HCT116 (cell line): Measurements from ENCODE around the gene SLC2A9. TPM values are rescaled to one million over a fixed set of nuclear protein-coding genes. Genes with fewer than 3 reads are reported as not detected.

Experiments used
- ATAC-seq: fragments of 200-7000 bp; cut with Tn5 transposase; 2 replicates; pipeline ENCODE4 v1.9.1; 2020; ENCODE audit warnings: mild to moderate bottlenecking, moderate library complexity
- BruUV-seq: library from RNA; stranded (reverse); fragments of 400-500 nt; replicated peaks from 2 replicates; lab custom pipeline; 2021; lab: Mats Ljungman, UMichigan
- CTCF ChIA-PET: fragments of 300-600 bp; sonication (Branson Sonifier 250); formaldehyde crosslinking; loops from one replicate; lab custom pipeline; 2021; ENCODE audit warnings: antibody characterized with exemption; lab: Charles Lee
- POLR2A ChIA-PET: fragments of 300-600, 350-600 bp; sonication (Branson Sonifier 250); formaldehyde crosslinking; loops from one replicate; lab custom pipeline; 2021; ENCODE audit warnings: antibody characterized with exemption; lab: Charles Lee
- RAD21 ChIA-PET, 2 experiments: fragments of 300-600 bp; sonication (Branson Sonifier 250); formaldehyde crosslinking; loops; one replicate each; lab custom pipeline; 2023; ENCODE audit warnings: low total read pairs in 2 of 2; ENCODE audit not compliant: uncharacterized antibody in 2 of 2, unreplicated experiment in 2 of 2, low non-redundant PET in 1 of 2; lab: Charles Lee
- DNase-seq: peaks from one replicate; pipeline ENCODE4 v3.0.0-alpha.2; 2010; ENCODE audit warnings: low read depth, low spot score
- H2AFZ ChIP-seq: fragments of 200-600 bp; shearing (Covaris generic), sonication (generic); 2 replicates; pipeline ENCODE4 v1.6.1; 2017; ENCODE audit warnings: low read depth, mixed run types, mixed read lengths, antibody characterized with exemption, low read length; ENCODE audit not compliant: poor library complexity, severe bottlenecking
- H3K27ac ChIP-seq: 2 replicates; pipeline ENCODE4 v1.5.1; 2012; ENCODE audit warnings: low read depth, low read length
- H3K27me3 ChIP-seq: fragments of 200-600 bp; sonication (generic); 2 replicates; pipeline ENCODE4 v1.6.1; 2016; ENCODE audit warnings: mixed run types, low read length, mixed read lengths; ENCODE audit not compliant: insufficient read depth
- H3K36me3 ChIP-seq, 2 experiments: fragments of 200-500 bp in 1 of 2; fragments of 200-600 bp in 1 of 2; sonication (Bioruptor generic) in 1 of 2; sonication (generic) in 1 of 2; 2 replicates each; pipeline versions ENCODE4 v1.5.1 to v1.6.1; 2014 to 2016; ENCODE audit warnings: low read length in 2 of 2, inconsistent platforms in 1 of 2, mixed read lengths in 1 of 2, mixed run types in 1 of 2; ENCODE audit not compliant: insufficient read depth in 2 of 2, control insufficient read depth in 1 of 2
- H3K4me1 ChIP-seq, 2 experiments: fragments of 200-600 bp in 1 of 2; sonication (generic) in 1 of 2; 2 replicates each; pipeline versions ENCODE4 v1.5.1 to v1.6.1; 2012 to 2017; ENCODE audit warnings: low read length in 2 of 2, inconsistent platforms in 1 of 2, mild to moderate bottlenecking in 1 of 2, mixed read lengths in 1 of 2, mixed run types in 1 of 2, moderate library complexity in 1 of 2; ENCODE audit not compliant: insufficient read depth in 2 of 2, control insufficient read depth in 1 of 2
- H3K4me2 ChIP-seq: fragments of 200-600 bp; sonication (generic); 2 replicates; pipeline ENCODE4 v1.6.1; 2017; ENCODE audit warnings: mixed run types, low read length, mixed read lengths
- H3K4me3 ChIP-seq, 2 experiments: fragments of 200-600 bp in 1 of 2; sonication (generic) in 1 of 2; replicated peaks in 1 of 2; 2 replicates each; pipeline ENCODE4 v1.5.1; 2011 to 2016; ENCODE audit warnings: low read length in 2 of 2, control low read depth in 1 of 2, low read depth in 1 of 2, mild to moderate bottlenecking in 1 of 2, mixed read lengths in 1 of 2, mixed run types in 1 of 2
- H3K79me2 ChIP-seq: fragments of 200-600 bp; sonication (generic); 2 replicates; pipeline ENCODE4 v1.6.1; 2017; ENCODE audit warnings: mild to moderate bottlenecking, mixed run types, low read length, moderate library complexity, mixed read lengths; ENCODE audit not compliant: insufficient read depth
- H3K9ac ChIP-seq: fragments of 200-600 bp; sonication (generic); 2 replicates; pipeline ENCODE4 v1.6.1; 2016; ENCODE audit warnings: low read length, mixed read lengths
- H3K9me2 ChIP-seq: fragments of 200-600 bp; sonication (generic), shearing (Covaris generic); 2 replicates; pipeline ENCODE4 v1.6.1; 2017; ENCODE audit warnings: mixed run types, mild to moderate bottlenecking, moderate library complexity; ENCODE audit not compliant: insufficient read depth
- H3K9me3 ChIP-seq, 2 experiments: fragments of 200-500 bp in 1 of 2; fragments of 200-600 bp in 1 of 2; sonication (Bioruptor generic) in 1 of 2; sonication (generic) in 1 of 2; 2 replicates each; pipeline ENCODE4 v1.6.1; 2014 to 2017; ENCODE audit warnings: low read length in 2 of 2, mixed read lengths in 2 of 2, inconsistent platforms in 1 of 2, low read depth in 1 of 2, mild to moderate bottlenecking in 1 of 2, mixed run types in 1 of 2, moderate library complexity in 1 of 2; ENCODE audit not compliant: control insufficient read depth in 1 of 2, insufficient read depth in 1 of 2
- H4K20me1 ChIP-seq: fragments of 200-600 bp; sonication (generic), shearing (Covaris generic); 2 replicates; pipeline ENCODE4 v1.6.1; 2017; ENCODE audit warnings: mixed run types, mild to moderate bottlenecking, moderate library complexity; ENCODE audit not compliant: insufficient read depth
- CEBPB ChIP-seq: IDR thresholded peaks from 2 replicates; pipeline ENCODE4 v1.6.1; 2012; ENCODE audit warnings: low read depth
- EZH2 ChIP-seq: fragments of 200-600 bp; sonication (generic); IDR thresholded peaks from 2 replicates; pipeline ENCODE4 v1.6.1; 2017; ENCODE audit warnings: antibody characterized with exemption, mixed run types
- EZH2phosphoT487 ChIP-seq: fragments of 200-600 bp; IDR thresholded peaks from 2 replicates; pipeline ENCODE4 v1.6.1; 2018; ENCODE audit warnings: antibody characterized with exemption, borderline replicate concordance
- FOSL1 ChIP-seq: IDR thresholded peaks from 2 replicates; pipeline ENCODE4 v1.6.1; 2012; ENCODE audit warnings: low read depth
- JUND ChIP-seq: IDR thresholded peaks from 2 replicates; pipeline ENCODE4 v1.6.1; 2012
- POLR2AphosphoS5 ChIP-seq: IDR thresholded peaks from 2 replicates; pipeline ENCODE4 v1.6.1; 2011; ENCODE audit warnings: mild to moderate bottlenecking, low read depth, low read length, moderate library complexity
- RAD21 ChIP-seq: IDR thresholded peaks from 2 replicates; pipeline ENCODE4 v1.6.1; 2012; ENCODE audit warnings: low read depth, mild to moderate bottlenecking
- SRF ChIP-seq: IDR thresholded peaks from 2 replicates; pipeline ENCODE4 v1.6.1; 2012; ENCODE audit warnings: low read depth
- TCF7L2 ChIP-seq: IDR thresholded peaks from 2 replicates; pipeline ENCODE4 v1.7.0; 2011; ENCODE audit warnings: borderline replicate concordance, inconsistent platforms; ENCODE audit not compliant: insufficient read depth, insufficient read length; ENCODE audit errors: extremely low read depth
- YY1 ChIP-seq: IDR thresholded peaks from 2 replicates; pipeline ENCODE4 v1.6.1; 2011; ENCODE audit warnings: low read length, low read depth, moderate library complexity, mild to moderate bottlenecking; ENCODE audit not compliant: insufficient replicate concordance; ENCODE audit errors: extremely low read depth
- ZFX ChIP-seq: fragments of 450-650 bp; IDR thresholded peaks from 2 replicates; pipeline ENCODE4 v1.6.1; 2017
- ZNF274 ChIP-seq: fragments of 200-500 bp; sonication (Bioruptor generic); IDR thresholded peaks from 2 replicates; pipeline ENCODE4 v1.6.1; 2014; ENCODE audit warnings: mild to moderate bottlenecking, low read depth, low read length, inconsistent platforms
- intact Hi-C: fragments of 100-400 bp; cut with micrococcal nuclease; formaldehyde crosslinking; loops from 2 replicates; pipeline ENCODE4 v1.10.0; 2022
- total RNA-seq: library from RNA; stranded (reverse); gene quantifications from one replicate; pipeline ENCODE4 v1.2.1, GENCODE V29; 2021; ENCODE audit not compliant: unreplicated experiment
- TF ChIP-seq, protein P1 (sequence below): IDR thresholded peaks from 2 replicates; pipeline ENCODE4 v1.6.1; 2011; ENCODE audit warnings: mild to moderate bottlenecking, low read length, moderate library complexity; ENCODE audit not compliant: insufficient replicate concordance; ENCODE audit errors: extremely low read depth
- TF ChIP-seq, protein P2 (sequence below), 3 experiments: fragments of 200-600 bp in 1 of 3; sonication (generic) in 1 of 3; IDR thresholded peaks in 2 of 3; conservative IDR thresholded peaks in 1 of 3; 2 replicates each; pipeline ENCODE4 v1.5.1; 2012 to 2017; ENCODE audit warnings: low read depth in 2 of 3, low read length in 2 of 3, antibody characterized with exemption in 1 of 3, borderline replicate concordance in 1 of 3, control low read depth in 1 of 3, mild to moderate bottlenecking in 1 of 3, mixed read lengths in 1 of 3, mixed run types in 1 of 3, moderate library complexity in 1 of 3; ENCODE audit not compliant: insufficient read depth in 1 of 3
- TF ChIP-seq, protein P3 (sequence below): IDR thresholded peaks from 2 replicates; pipeline ENCODE4 v1.6.1; 2012; ENCODE audit warnings: low read depth

SLC2A9 gene
- total RNA-seq, 1 experiment from 2014 or later: 2.2 TPM

DNA sequence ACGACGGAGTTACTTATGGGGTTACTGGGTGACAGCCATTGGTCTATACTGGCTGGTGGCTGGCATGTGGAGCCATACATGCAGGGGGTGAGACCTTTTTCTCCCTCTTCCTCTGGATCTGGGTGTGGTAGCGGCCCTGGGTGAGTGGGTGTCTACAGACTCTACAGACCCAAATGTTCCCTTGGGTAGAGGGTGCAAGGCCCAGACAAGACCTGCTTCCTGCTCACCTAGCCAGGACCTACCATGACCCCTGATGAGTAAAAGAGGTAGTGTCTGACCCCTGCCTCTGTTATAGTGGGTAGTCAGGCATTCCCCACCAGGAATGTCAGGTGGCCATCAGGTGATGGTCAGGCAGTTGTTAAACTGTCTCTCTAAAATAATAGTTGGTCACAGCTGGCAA lies 66.8 kb downstream of the SLC2A9 start:
- Histone ChIP-seq H3K79me2 (no peaks in the 10 kb centered on the region), H3K4me1 (no peaks in the 10 kb centered on the region), H2AFZ (no peak overlapping the region), H3K27ac (no peak overlapping the region), H3K4me2 (no peak overlapping the region), H3K9me3 (no peaks in the 10 kb centered on the region), H3K36me3 (no peaks in the 10 kb centered on the region), H4K20me1 (no peaks in the 10 kb centered on the region)
- intact Hi-C loops: no loop called here
- BruUV-seq: no TSS peak
- DNase-seq (no peak), ATAC-seq (no peak)
- RAD21 ChIA-PET: no interaction called here
- TF ChIP-seq RAD21 (no peak), FOSL1 (no peak), TCF7L2 (no peak), CEBPB (no peak), JUND (no peak), SRF (no peak), EZH2 (no peak), EZH2phosphoT487 (no peak), POLR2AphosphoS5 (no peak), ZFX (no peak), ZNF274 (no peak), YY1 (no peak)
- TF ChIP-seq, protein P1, sequence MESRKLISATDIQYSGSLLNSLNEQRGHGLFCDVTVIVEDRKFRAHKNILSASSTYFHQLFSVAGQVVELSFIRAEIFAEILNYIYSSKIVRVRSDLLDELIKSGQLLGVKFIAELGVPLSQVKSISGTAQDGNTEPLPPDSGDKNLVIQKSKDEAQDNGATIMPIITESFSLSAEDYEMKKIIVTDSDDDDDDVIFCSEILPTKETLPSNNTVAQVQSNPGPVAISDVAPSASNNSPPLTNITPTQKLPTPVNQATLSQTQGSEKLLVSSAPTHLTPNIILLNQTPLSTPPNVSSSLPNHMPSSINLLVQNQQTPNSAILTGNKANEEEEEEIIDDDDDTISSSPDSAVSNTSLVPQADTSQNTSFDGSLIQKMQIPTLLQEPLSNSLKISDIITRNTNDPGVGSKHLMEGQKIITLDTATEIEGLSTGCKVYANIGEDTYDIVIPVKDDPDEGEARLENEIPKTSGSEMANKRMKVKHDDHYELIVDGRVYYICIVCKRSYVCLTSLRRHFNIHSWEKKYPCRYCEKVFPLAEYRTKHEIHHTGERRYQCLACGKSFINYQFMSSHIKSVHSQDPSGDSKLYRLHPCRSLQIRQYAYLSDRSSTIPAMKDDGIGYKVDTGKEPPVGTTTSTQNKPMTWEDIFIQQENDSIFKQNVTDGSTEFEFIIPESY: no peak
- TF ChIP-seq, protein P2, sequence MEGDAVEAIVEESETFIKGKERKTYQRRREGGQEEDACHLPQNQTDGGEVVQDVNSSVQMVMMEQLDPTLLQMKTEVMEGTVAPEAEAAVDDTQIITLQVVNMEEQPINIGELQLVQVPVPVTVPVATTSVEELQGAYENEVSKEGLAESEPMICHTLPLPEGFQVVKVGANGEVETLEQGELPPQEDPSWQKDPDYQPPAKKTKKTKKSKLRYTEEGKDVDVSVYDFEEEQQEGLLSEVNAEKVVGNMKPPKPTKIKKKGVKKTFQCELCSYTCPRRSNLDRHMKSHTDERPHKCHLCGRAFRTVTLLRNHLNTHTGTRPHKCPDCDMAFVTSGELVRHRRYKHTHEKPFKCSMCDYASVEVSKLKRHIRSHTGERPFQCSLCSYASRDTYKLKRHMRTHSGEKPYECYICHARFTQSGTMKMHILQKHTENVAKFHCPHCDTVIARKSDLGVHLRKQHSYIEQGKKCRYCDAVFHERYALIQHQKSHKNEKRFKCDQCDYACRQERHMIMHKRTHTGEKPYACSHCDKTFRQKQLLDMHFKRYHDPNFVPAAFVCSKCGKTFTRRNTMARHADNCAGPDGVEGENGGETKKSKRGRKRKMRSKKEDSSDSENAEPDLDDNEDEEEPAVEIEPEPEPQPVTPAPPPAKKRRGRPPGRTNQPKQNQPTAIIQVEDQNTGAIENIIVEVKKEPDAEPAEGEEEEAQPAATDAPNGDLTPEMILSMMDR (IDR thresholded peaks at IDR 0.05 in 2 of 3, conservative IDR thresholded peaks at IDR 0.05 in 1 of 3; ENCODE audit: borderline replicate concordance in 1 of 3, insufficient read depth in 1 of 3, low read depth in 2 of 3, low read length in 2 of 3): no peak
- TF ChIP-seq, protein P3, sequence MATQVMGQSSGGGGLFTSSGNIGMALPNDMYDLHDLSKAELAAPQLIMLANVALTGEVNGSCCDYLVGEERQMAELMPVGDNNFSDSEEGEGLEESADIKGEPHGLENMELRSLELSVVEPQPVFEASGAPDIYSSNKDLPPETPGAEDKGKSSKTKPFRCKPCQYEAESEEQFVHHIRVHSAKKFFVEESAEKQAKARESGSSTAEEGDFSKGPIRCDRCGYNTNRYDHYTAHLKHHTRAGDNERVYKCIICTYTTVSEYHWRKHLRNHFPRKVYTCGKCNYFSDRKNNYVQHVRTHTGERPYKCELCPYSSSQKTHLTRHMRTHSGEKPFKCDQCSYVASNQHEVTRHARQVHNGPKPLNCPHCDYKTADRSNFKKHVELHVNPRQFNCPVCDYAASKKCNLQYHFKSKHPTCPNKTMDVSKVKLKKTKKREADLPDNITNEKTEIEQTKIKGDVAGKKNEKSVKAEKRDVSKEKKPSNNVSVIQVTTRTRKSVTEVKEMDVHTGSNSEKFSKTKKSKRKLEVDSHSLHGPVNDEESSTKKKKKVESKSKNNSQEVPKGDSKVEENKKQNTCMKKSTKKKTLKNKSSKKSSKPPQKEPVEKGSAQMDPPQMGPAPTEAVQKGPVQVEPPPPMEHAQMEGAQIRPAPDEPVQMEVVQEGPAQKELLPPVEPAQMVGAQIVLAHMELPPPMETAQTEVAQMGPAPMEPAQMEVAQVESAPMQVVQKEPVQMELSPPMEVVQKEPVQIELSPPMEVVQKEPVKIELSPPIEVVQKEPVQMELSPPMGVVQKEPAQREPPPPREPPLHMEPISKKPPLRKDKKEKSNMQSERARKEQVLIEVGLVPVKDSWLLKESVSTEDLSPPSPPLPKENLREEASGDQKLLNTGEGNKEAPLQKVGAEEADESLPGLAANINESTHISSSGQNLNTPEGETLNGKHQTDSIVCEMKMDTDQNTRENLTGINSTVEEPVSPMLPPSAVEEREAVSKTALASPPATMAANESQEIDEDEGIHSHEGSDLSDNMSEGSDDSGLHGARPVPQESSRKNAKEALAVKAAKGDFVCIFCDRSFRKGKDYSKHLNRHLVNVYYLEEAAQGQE: no peak
- TF ChIP-seq, all 23 proteins: peak for 0
- H3K27me3 ChIP-seq: no peaks in the 10 kb centered on the region
- no peak overlapping the region for H3K4me3 ChIP-seq
- H3K9me2 ChIP-seq: no peaks in the 10 kb centered on the region
- POLR2A ChIA-PET: no interaction called here
- CTCF ChIA-PET: no interaction called here
- no peak overlapping the region for H3K9ac ChIP-seq
